ENCODE measurements around the gene SH3GL2.

DNA sequence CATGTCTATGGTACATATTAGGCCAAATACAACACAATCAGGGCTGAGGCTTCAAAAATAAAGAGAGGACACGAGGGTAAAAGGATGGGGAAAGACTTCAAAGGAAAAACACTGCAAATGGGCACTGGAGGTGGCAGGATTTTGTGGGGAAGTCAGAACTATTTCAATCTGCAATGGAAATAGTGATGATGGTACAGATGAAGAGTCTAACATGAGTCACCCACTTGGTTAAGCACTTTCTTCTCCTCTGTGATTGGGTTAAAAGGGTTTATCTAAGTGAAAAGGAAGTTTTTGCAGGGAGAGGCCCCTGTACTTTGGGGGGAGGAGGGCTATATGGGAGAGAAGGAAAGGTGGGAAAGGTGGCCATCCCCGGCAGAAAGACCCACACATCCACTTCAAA is 4.5 kb upstream of the SH3GL2 start:
- TF ChIP-seq POLR2AphosphoS5 (IDR thresholded peaks at IDR 0.05; ENCODE audit: low read depth, low read length) (no peak), TAF1 (IDR thresholded peaks at IDR 0.05; ENCODE audit: borderline replicate concordance, insufficient read depth, low read length) (no peak), SIN3A (IDR thresholded peaks at IDR 0.05; ENCODE audit: borderline replicate concordance, insufficient read depth, low read length) (no peak)

All from PFSK-1 (cell line).